GM10266 (cell line): Measurements from ENCODE around the gene PIWIL4.

Experiments
- DNase-seq: peaks from one replicate; pipeline ENCODE4 v3.0.0; 2012; ENCODE audit errors: extremely low spot score
- TF ChIP-seq, protein P1 (sequence below): IDR thresholded peaks from 2 replicates; pipeline ENCODE4 v1.5.1; 2012; ENCODE audit warnings: mild to moderate bottlenecking, low read depth; ENCODE audit not compliant: control insufficient read depth, insufficient read depth; ENCODE audit errors: missing control alignments

Gene PIWIL4

DNA sequence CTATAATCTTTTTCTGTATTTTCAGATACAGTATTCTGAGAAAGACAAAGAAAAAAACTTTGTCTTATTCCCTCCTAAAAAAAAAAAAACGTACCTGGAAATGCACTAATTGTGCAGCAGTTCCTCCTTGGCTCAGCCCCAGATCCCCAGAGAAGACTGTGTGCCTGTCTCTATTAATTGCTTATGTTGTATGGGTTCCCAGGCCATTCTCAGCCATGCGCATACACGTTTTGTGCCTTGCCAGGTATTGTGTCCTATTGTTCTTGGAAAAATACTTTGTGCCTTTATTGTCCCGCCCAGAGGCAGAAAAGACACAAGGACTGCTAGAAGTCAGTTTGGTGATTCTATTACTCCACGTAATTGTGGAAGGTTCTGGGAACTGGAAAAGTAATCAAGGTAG is 91.2 kb downstream of the PIWIL4 start:
- TF ChIP-seq, protein P1, sequence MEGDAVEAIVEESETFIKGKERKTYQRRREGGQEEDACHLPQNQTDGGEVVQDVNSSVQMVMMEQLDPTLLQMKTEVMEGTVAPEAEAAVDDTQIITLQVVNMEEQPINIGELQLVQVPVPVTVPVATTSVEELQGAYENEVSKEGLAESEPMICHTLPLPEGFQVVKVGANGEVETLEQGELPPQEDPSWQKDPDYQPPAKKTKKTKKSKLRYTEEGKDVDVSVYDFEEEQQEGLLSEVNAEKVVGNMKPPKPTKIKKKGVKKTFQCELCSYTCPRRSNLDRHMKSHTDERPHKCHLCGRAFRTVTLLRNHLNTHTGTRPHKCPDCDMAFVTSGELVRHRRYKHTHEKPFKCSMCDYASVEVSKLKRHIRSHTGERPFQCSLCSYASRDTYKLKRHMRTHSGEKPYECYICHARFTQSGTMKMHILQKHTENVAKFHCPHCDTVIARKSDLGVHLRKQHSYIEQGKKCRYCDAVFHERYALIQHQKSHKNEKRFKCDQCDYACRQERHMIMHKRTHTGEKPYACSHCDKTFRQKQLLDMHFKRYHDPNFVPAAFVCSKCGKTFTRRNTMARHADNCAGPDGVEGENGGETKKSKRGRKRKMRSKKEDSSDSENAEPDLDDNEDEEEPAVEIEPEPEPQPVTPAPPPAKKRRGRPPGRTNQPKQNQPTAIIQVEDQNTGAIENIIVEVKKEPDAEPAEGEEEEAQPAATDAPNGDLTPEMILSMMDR: no peak
- no peak for DNase-seq

DNA sequence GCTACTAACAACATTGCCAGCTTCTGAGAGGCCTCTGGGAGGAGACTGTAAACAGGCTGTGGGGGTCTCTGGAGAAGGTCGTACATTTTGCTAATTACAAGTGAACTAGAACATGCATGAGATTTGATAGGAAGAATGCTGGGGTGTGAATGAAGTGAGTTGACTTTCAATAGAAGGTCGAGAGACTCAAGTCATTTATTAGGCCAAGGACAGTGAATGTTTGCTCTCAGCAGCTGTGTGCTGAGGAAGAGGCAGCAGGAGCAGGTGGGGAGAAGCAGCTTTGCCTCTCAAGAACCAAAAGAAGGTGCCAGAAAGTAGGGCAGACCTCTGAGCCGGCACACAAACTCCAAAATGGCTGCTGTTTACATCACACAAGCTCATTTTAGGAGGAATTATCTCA is 91.7 kb downstream of the PIWIL4 start:
- DNase-seq: no peak
- TF ChIP-seq, protein P1: no peak

DNA sequence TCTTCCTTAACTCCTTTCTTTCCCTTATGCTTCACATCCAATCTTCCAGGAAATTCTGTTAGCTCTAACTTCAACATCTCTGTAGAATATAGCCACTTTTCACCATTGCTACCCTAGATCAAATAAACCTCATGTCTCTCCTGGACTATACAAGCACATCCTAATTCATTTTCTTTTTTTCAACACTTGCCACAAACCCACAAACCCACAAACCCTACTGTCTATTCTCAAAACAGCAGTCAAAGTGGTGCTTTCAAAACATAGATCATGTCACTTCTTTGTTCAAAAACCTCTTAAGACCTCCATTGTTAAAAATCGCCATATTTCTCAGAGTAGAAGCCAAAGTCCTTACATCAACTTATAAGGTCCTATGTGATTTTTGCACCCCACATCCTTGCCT is 94.3 kb downstream of the PIWIL4 start:
- DNase-seq: no peak
- TF ChIP-seq, protein P1: no peak

DNA sequence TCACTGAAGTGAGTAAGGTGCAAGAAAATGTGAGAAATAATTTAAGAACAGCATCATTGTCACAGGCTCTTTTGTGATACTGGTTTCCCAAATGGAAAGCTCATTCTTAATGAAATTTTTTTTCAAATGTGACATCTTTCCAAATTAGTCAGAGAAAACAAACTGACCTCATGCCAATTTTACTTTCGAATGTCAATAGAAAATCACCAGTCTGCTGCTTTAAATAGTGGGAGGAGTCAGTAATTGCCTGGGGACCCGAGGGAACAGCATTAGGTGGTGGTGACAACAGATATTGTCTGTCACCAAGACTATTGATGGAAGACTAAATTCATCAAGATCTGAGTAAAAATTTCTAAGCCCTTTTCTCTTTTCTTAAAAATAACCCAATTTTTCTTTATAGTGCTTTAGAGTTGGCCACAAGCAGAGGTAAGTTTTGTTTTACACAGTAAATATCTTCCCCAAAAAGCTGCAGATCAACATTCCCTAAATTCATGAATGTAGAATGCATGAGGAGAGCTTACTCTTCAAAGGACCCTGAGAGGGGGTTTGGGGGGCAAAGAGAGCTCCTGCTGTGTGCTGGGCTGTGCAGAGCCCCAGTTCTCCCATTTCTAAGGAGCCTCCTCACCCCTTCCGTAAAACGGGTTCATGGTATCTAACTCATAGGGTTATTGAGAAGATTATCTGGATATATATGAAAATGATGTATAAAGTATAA is 95.1 kb downstream of the PIWIL4 start:
- no peak for DNase-seq
- TF ChIP-seq, protein P1: no peak

DNA sequence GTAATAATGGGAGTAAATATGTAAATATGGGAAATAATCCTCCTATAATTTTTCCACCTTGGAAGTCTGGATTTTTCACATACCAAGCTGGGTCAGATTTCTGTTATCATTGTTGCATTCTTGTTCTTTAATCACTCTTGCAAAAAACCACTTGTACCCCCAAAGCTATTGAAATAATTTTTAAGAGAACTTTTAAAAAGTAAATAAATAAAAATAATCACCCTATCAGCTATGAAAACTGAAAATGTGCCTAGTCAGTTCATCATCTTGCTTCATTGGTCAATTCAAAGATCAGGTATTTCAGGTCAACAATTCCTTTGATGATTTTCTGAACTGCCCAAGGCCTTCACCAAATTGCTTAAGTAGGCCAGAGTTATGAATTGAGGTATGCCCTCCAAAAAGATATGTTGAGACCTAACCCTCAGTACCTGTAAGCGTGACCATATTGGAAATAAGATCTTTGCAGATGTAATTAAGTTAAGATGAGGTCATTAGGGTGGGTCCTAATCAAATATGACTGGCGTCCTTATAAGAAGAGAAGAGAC is 95.8 kb downstream of the PIWIL4 start:
- TF ChIP-seq, protein P1: no peak
- DNase-seq: no peak

DNA sequence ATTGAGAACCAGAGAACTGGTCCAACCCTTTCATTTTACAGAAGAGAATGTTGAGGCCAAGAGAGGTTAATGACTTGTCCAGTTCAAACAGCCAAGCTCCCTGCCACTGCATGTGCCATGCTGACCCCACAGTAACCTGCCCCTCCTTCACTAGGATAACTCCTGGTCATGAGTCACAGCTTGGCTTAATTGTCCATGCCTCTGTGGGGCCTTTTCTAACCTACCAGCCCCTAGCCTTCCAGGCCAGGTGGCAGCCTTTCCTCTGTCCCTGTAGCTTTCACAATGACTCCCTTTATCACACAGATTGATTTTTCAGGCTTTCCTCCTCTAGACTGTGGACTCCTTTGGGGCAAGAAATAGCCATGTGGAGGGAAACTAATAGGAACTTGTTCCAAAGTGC is 97.2 kb downstream of the PIWIL4 start:
- TF ChIP-seq, protein P1: no peak

DNA sequence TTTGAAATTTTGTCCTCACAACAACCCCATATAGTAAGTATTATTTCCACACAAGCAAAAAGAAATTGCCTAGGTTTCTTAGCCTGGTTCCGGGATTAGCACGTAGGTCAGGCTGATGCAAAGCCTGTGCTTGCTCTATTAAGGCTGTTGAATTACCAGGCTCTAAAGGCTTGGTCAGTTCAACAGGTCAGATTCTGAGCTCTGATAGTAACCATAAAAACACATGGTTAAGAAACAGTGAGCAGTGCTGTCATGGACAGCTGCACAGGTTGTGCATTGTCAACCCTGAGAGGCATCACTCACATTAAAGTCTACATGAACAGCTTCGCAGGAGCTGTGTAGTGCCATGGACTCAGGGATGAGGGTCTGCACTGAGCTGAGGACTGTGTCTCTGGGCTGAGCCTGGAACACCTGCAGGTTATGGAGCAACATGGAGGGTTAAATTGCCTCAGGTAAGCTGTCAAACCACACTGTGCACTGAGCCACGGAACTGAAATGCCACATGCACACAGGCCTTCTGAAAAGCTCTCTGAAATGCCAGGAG is 98.0 kb downstream of the PIWIL4 start:
- TF ChIP-seq, protein P1: no peak
- no peak for DNase-seq

More for the DNA sequence above, 97.2 kb downstream of the PIWIL4 start:
- DNase-seq: no peak
